GM12878 (cell line): Measurements from ENCODE around the gene USP15. TPM values are rescaled to one million over a fixed set of nuclear protein-coding genes. Genes with fewer than 3 reads are reported as not detected.

Experiments
- ATAC-seq: fragments of 200-7000 bp; cut with Tn5 transposase; 3 replicates; pipeline ENCODE4 v1.9.1; 2020; ENCODE audit warnings: mild to moderate bottlenecking, moderate library complexity
- BruUV-seq: library from RNA; stranded (reverse); fragments of 400-500 nt; replicated peaks from 2 replicates; lab custom pipeline; 2021; lab: Mats Ljungman, UMichigan
- CTCF ChIA-PET: fragments of 300-600 bp; sonication (Branson Sonifier 250); formaldehyde crosslinking; extraction: SDS; loops from one replicate; lab custom pipeline; 2021; ENCODE audit warnings: inconsistent platforms; lab: Yijun Ruan, JAX
- POLR2A ChIA-PET: fragments of 350-600 bp; formaldehyde crosslinking; extraction: SDS; loops from one replicate; lab custom pipeline; 2021; ENCODE audit warnings: inconsistent platforms; lab: Charles Lee
- RAD21 ChIA-PET: fragments of 300-600 bp; sonication (Branson Sonifier 250); formaldehyde crosslinking; loops from one replicate; lab custom pipeline; 2023; ENCODE audit warnings: antibody characterized with exemption; ENCODE audit not compliant: unreplicated experiment; lab: Charles Lee
- SMC1A ChIA-PET: fragments of 300-600 bp; sonication (Branson Sonifier 250); formaldehyde crosslinking; loops from one replicate; lab custom pipeline; 2023; ENCODE audit not compliant: unreplicated experiment, uncharacterized antibody; lab: Charles Lee
- DNase-seq: peaks from one replicate; pipeline ENCODE4 v3.0.0-alpha.2; 2011; ENCODE audit warnings: low read depth, low spot score
- FAIRE-seq: peaks from 3 replicates; lab custom pipeline; 2011; peaks lifted over from hg19 to GRCh38; lab: Jason Lieb, UNC
- H2AFZ ChIP-seq: 2 replicates; pipeline ENCODE4 v1.6.0; 2011; ENCODE audit warnings: low read depth, low read length, control low read depth; ENCODE audit not compliant: control insufficient read depth
- H3K27ac ChIP-seq: 2 replicates; pipeline ENCODE4 v1.5.1; 2011; ENCODE audit warnings: control low read depth; ENCODE audit not compliant: control insufficient read depth, insufficient read depth
- H3K27me3 ChIP-seq, 2 experiments: replicated peaks in 1 of 2; 2 replicates each; pipeline versions ENCODE4 v1.6.0 to v1.6.1; 2011; ENCODE audit warnings: low read length in 1 of 2; ENCODE audit not compliant: control insufficient read depth in 2 of 2, insufficient read depth in 2 of 2
- H3K36me3 ChIP-seq, 2 experiments: 2 replicates each; pipeline ENCODE4 v1.5.1; 2011; ENCODE audit warnings: low read length in 1 of 2; ENCODE audit not compliant: control insufficient read depth in 2 of 2, insufficient read depth in 2 of 2
- H3K4me1 ChIP-seq: 2 replicates; pipeline ENCODE4 v1.6.1; 2011; ENCODE audit warnings: mild to moderate bottlenecking, low read length, moderate library complexity, mixed read lengths; ENCODE audit not compliant: control insufficient read depth, insufficient read depth
- H3K4me2 ChIP-seq: 2 replicates; pipeline ENCODE4 v1.6.0; 2011; ENCODE audit warnings: control low read depth; ENCODE audit not compliant: control insufficient read depth, insufficient read depth
- H3K4me3 ChIP-seq: fragments of 200-600 bp; sonication (generic); 2 replicates; pipeline ENCODE4 v1.5.1; 2016
- H3K79me2 ChIP-seq: 2 replicates; pipeline ENCODE4 v1.6.0; 2011; ENCODE audit warnings: low read length; ENCODE audit not compliant: control insufficient read depth, insufficient read depth
- H3K9ac ChIP-seq: 2 replicates; pipeline ENCODE4 v1.8.0; 2011; ENCODE audit warnings: low read length, control low read depth, mixed read lengths; ENCODE audit not compliant: control insufficient read depth, insufficient read depth
- H3K9me3 ChIP-seq: replicated peaks from 3 replicates; pipeline ENCODE4 v1.5.1; 2011; ENCODE audit warnings: mild to moderate bottlenecking, low read length; ENCODE audit not compliant: control insufficient read depth, insufficient read depth
- H4K20me1 ChIP-seq: 2 replicates; pipeline ENCODE4 v1.6.0; 2011; ENCODE audit not compliant: control insufficient read depth, insufficient read depth
- ASH2L ChIP-seq: fragments of 300-600, 200-600 bp; sonication (generic); IDR thresholded peaks from 2 replicates; pipeline ENCODE4 v1.6.1; 2017; ENCODE audit warnings: low read depth, mild to moderate bottlenecking, borderline replicate concordance
- BMI1 ChIP-seq: fragments of 450-650 bp; IDR thresholded peaks from 2 replicates; pipeline ENCODE4 v1.6.1; 2016; ENCODE audit warnings: mild to moderate bottlenecking, moderate library complexity, borderline replicate concordance
- HDGF ChIP-seq: fragments of 450-650 bp; IDR thresholded peaks from 2 replicates; pipeline ENCODE4 v1.6.1; 2016; ENCODE audit warnings: antibody characterized with exemption
- KAT2A ChIP-seq: conservative IDR thresholded peaks from 2 replicates; pipeline ENCODE4 v1.6.1; 2011; ENCODE audit warnings: low read depth, low read length; ENCODE audit not compliant: control insufficient read depth
- MEF2A ChIP-seq: IDR thresholded peaks from 2 replicates; pipeline ENCODE4 v1.6.1; 2011; ENCODE audit warnings: low read depth, mild to moderate bottlenecking, low read length, moderate library complexity; ENCODE audit not compliant: insufficient read depth
- MYB ChIP-seq: fragments of 150-350 bp; IDR thresholded peaks from 2 replicates; pipeline ENCODE4 v1.6.1; 2014; ENCODE audit warnings: mild to moderate bottlenecking, low read depth, low read length, borderline replicate concordance
- NBN ChIP-seq: fragments of 450-650 bp; IDR thresholded peaks from 2 replicates; pipeline ENCODE4 v1.6.1; 2016
- RBBP5 ChIP-seq: fragments of 200-600 bp; sonication (generic); conservative IDR thresholded peaks from 2 replicates; pipeline ENCODE4 v1.6.1; 2016
- RCOR1 ChIP-seq: conservative IDR thresholded peaks from 2 replicates; pipeline ENCODE4 v1.6.1; 2012; ENCODE audit warnings: low read depth, low read length, improper control_type of control experiment
- SIX5 ChIP-seq: IDR thresholded peaks from 2 replicates; pipeline ENCODE4 v1.6.1; 2011; ENCODE audit warnings: mild to moderate bottlenecking, low read depth, low read length, moderate library complexity; ENCODE audit not compliant: severe bottlenecking
- SMAD1 ChIP-seq: fragments of 450-650 bp; IDR thresholded peaks from 2 replicates; pipeline ENCODE4 v1.6.1; 2018; ENCODE audit warnings: mild to moderate bottlenecking, low read depth; ENCODE audit not compliant: partially characterized antibody
- SPI1 ChIP-seq: IDR thresholded peaks from 2 replicates; pipeline ENCODE4 v1.6.1; 2011; ENCODE audit warnings: low read depth, mild to moderate bottlenecking, low read length, moderate library complexity, borderline replicate concordance; ENCODE audit not compliant: insufficient read depth
- ZNF217 ChIP-seq: fragments of 450-650 bp; IDR thresholded peaks from 2 replicates; pipeline ENCODE4 v1.6.1; 2017; ENCODE audit warnings: antibody characterized with exemption, mild to moderate bottlenecking
- ZZZ3 ChIP-seq: IDR thresholded peaks from 2 replicates; pipeline ENCODE4 v1.6.1; 2011; ENCODE audit warnings: low read depth; ENCODE audit not compliant: control insufficient read depth, insufficient read length
- WGBS: methylation state at CpG from one replicate; pipeline ENCODE4 v1.1.6; 2016; ENCODE audit warnings: low lambda C conversion rate; ENCODE audit not compliant: insufficient replicate concordance, insufficient coverage; ENCODE audit errors: missing lambda C conversion rate; 5-methylcytosine and 5-hydroxymethylcytosine counted together
- in situ Hi-C: fragments of 300-500 bp; cut with MboI; formaldehyde crosslinking; loops from 9 replicates; pipeline ENCODE4 v1.14.3; 2018; ENCODE audit warnings: mixed read lengths
- intact Hi-C: fragments of 100-400 bp; cut with micrococcal nuclease; formaldehyde crosslinking; loops from one replicate; pipeline ENCODE4 v1.14.2; 2022; ENCODE audit not compliant: unreplicated experiment
- polyA plus RNA-seq, 11 experiments: library from polyadenylated mRNA; depleted of rRNA in 4 of 11; unstranded in 6 of 11; stranded (reverse) in 5 of 11; fragments of >200 nt; fragmentation: Nextera tagmentation in 4 of 11; fragmentation: Illumina TruSeq in 1 of 11; extraction: Ambion mirVana in 4 of 11; extraction: Trizol in 1 of 11; gene quantifications; 1 replicate in 1 of 11; 2 replicates in 10 of 11; pipeline versions ENCODE4 v1.2.1 to v1.2.3, GENCODE V29; 2011 to 2016; ENCODE audit warnings: inconsistent platforms in 2 of 11, missing spikeins in 2 of 11, low read depth in 1 of 11
- total RNA-seq, 4 experiments: library from RNA; depleted of rRNA in 3 of 4; stranded (reverse); fragments of >200 nt in 3 of 4; fragmentation: Illumina TruSeq in 1 of 4; extraction: Trizol in 1 of 4; gene quantifications; 2 replicates each; pipeline versions ENCODE4 v1.2.1 to v1.2.3, GENCODE V29; 2013 to 2021
- TF ChIP-seq, protein P1 (sequence below): fragments of 450-650 bp; IDR thresholded peaks from 2 replicates; pipeline ENCODE4 v1.6.1; 2014; ENCODE audit warnings: mild to moderate bottlenecking
- TF ChIP-seq, protein P2 (sequence below): IDR thresholded peaks from 2 replicates; pipeline ENCODE4 v1.6.1; 2011; ENCODE audit warnings: borderline replicate concordance, low read depth, mild to moderate bottlenecking, moderate library complexity, mixed read lengths, low read length; ENCODE audit not compliant: insufficient read depth; ENCODE audit errors: extremely low read length
- TF ChIP-seq, protein P3 (sequence below): fragments of 450-650 bp; IDR thresholded peaks from 2 replicates; pipeline ENCODE4 v1.6.1; 2018; ENCODE audit warnings: borderline replicate concordance, mild to moderate bottlenecking; ENCODE audit not compliant: partially characterized antibody
- TF ChIP-seq, protein P4 (sequence below): fragments of 450-650 bp; IDR thresholded peaks from 2 replicates; pipeline ENCODE4 v1.6.1; 2016; ENCODE audit warnings: mild to moderate bottlenecking

The USP15 gene
- total and polyA plus RNA-seq, 10 of the 15 experiments (the other 5 are each of a cell fraction or from before 2014, with no cell fraction given): 57.6 to 101 (median 90.2) TPM

DNA sequence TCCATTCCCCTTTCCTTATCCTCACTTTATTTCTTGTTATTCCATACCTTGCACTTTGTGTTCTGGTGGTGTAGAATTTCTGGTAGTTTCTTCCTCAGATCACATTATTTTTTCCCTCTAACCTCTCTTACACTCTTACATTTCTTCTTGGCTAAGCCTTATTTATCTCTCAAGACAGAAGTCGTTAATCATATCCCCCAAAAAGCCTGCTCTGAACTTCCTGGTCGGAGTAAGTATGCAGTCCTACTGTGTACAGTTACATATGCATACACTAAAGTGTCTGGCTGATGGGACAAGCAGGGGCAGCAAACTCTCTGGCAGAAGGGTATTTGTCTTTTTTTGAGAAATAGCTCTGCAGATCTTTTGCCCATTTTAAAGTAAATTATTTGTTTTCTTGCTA lies 33.1 kb upstream of the USP15 start:
- no peaks in the 10 kb centered on the region for H3K36me3 ChIP-seq
- TF ChIP-seq ASH2L (no peak), NBN (no peak), RCOR1 (no peak), KAT2A (no peak), MYB (no peak), SIX5 (no peak), ZNF217 (no peak), HDGF (no peak), SPI1 (no peak), RBBP5 (no peak), BMI1 (no peak), SMAD1 (no peak), MEF2A (no peak), ZZZ3 (no peak)
- TF ChIP-seq, protein P1, sequence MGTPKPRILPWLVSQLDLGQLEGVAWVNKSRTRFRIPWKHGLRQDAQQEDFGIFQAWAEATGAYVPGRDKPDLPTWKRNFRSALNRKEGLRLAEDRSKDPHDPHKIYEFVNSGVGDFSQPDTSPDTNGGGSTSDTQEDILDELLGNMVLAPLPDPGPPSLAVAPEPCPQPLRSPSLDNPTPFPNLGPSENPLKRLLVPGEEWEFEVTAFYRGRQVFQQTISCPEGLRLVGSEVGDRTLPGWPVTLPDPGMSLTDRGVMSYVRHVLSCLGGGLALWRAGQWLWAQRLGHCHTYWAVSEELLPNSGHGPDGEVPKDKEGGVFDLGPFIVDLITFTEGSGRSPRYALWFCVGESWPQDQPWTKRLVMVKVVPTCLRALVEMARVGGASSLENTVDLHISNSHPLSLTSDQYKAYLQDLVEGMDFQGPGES: no peak
- TF ChIP-seq, protein P2, sequence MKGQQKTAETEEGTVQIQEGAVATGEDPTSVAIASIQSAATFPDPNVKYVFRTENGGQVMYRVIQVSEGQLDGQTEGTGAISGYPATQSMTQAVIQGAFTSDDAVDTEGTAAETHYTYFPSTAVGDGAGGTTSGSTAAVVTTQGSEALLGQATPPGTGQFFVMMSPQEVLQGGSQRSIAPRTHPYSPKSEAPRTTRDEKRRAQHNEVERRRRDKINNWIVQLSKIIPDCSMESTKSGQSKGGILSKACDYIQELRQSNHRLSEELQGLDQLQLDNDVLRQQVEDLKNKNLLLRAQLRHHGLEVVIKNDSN: no peak
- TF ChIP-seq, protein P3, sequence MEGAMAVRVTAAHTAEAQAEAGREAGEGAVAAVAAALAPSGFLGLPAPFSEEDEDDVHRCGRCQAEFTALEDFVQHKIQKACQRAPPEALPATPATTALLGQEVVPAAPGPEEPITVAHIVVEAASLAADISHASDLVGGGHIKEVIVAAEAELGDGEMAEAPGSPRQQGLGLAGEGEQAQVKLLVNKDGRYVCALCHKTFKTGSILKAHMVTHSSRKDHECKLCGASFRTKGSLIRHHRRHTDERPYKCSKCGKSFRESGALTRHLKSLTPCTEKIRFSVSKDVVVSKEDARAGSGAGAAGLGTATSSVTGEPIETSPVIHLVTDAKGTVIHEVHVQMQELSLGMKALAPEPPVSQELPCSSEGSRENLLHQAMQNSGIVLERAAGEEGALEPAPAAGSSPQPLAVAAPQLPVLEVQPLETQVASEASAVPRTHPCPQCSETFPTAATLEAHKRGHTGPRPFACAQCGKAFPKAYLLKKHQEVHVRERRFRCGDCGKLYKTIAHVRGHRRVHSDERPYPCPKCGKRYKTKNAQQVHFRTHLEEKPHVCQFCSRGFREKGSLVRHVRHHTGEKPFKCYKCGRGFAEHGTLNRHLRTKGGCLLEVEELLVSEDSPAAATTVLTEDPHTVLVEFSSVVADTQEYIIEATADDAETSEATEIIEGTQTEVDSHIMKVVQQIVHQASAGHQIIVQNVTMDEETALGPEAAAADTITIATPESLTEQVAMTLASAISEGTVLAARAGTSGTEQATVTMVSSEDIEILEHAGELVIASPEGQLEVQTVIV: no peak
- TF ChIP-seq, protein P4, sequence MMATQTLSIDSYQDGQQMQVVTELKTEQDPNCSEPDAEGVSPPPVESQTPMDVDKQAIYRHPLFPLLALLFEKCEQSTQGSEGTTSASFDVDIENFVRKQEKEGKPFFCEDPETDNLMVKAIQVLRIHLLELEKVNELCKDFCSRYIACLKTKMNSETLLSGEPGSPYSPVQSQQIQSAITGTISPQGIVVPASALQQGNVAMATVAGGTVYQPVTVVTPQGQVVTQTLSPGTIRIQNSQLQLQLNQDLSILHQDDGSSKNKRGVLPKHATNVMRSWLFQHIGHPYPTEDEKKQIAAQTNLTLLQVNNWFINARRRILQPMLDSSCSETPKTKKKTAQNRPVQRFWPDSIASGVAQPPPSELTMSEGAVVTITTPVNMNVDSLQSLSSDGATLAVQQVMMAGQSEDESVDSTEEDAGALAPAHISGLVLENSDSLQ: no peak
- H4K20me1 ChIP-seq: no peaks in the 10 kb centered on the region
- no peak overlapping the region for H3K4me3 ChIP-seq
- ChIA-PET SMC1A (interaction anchor here (0.9 to 1.0 kb wide), 2 partner anchors 12 to 41 kb away, joined by 3 read pairs; no protein-coding TSS in a partner anchor), RAD21 (no interaction called here), CTCF (no interaction called here), POLR2A (no interaction called here)
- FAIRE-seq: no peak
- H3K4me1 ChIP-seq: no peaks in the 10 kb centered on the region
- no peaks in the 10 kb centered on the region for H3K27me3 ChIP-seq
- intact Hi-C loops (no loop called here), in situ Hi-C loops (no loop called here)
- DNase-seq: no peak
- no TSS peak for BruUV-seq
- no peak overlapping the region for H3K4me2 ChIP-seq
- H3K27ac ChIP-seq: no peak overlapping the region
- H3K9ac ChIP-seq: no peak overlapping the region
- ATAC-seq: no peak
- no peak overlapping the region for H2AFZ ChIP-seq
- H3K9me3 ChIP-seq: no peaks in the 10 kb centered on the region
- H3K79me2 ChIP-seq: no peaks in the 10 kb centered on the region
- WGBS: 0% methylated on average over 2 of the region's 2 CpGs
